ENCODE measurements around the gene DNAJA2.

DNA sequence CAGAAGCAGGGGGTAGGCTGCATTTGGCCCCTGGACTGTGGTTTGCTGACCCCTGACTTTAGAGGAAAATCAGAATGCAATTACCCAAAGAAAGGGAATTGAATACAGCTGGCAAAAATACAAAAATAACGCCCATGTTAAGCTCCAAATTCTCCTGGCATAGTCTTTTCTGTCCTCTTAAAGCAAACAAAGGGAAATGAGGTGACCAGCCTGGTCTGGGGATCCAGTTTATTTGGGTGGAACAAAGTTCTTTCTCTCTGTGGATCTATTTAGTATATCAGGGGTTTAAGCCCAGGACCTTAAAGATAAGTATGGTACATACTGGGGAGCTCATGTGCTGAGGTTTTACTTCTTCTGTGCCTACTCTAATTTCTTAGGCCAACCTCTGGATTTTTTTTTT lies 23.5 kb downstream of the DNAJA2 start:
- no peak for TF ChIP-seq EZH2 (IDR thresholded peaks at IDR 0.05)
- no peak for TF ChIP-seq POLR2AphosphoS5 (IDR thresholded peaks at IDR 0.05; ENCODE audit: borderline replicate concordance, low read depth, low read length)
- no peak for TF ChIP-seq FOXP2 (optimal IDR thresholded peaks at IDR 0.05; ENCODE audit: control extremely low read depth, extremely low read length, insufficient read depth)
